ENCODE data around the gene FGF6.
"Not testable (repeated sequence)": the region's sequence is repeated elsewhere in the genome, so short reads cannot be mapped to it uniquely, and the experiment has no call there.

The FGF6 gene

DNA sequence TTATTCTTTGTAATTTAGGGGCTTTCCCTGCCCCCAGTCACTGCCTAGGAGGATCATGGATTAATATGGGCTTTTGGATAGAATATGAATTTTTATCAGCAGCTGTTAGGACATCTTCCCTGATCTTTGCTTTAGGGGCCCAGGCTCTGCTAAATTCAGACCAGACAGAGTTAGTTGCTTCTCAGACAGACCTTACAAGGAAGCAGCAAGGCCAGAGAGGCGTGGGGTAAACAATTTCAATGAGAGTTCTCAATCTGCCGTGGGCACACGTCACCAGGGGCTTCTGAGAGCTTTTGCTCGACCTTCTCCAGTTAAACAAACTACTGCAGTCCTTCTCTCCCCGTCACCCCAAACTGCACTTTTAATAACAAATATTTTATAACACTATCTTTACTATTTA is 27.7 kb downstream of the FGF6 start:
- no peak for DNase-seq (ENCODE audit: low spot score)
- in situ Hi-C loops (cut with MboI; ENCODE audit: low pct_unique_long_range_greater_than_20kb, low sequenced_read_pairs, unreplicated experiment), result loop anchor here (10.0 kb wide), 1 partner anchor 107 kb away; no protein-coding TSS in a partner anchor
- TF ChIP-seq, protein P1, sequence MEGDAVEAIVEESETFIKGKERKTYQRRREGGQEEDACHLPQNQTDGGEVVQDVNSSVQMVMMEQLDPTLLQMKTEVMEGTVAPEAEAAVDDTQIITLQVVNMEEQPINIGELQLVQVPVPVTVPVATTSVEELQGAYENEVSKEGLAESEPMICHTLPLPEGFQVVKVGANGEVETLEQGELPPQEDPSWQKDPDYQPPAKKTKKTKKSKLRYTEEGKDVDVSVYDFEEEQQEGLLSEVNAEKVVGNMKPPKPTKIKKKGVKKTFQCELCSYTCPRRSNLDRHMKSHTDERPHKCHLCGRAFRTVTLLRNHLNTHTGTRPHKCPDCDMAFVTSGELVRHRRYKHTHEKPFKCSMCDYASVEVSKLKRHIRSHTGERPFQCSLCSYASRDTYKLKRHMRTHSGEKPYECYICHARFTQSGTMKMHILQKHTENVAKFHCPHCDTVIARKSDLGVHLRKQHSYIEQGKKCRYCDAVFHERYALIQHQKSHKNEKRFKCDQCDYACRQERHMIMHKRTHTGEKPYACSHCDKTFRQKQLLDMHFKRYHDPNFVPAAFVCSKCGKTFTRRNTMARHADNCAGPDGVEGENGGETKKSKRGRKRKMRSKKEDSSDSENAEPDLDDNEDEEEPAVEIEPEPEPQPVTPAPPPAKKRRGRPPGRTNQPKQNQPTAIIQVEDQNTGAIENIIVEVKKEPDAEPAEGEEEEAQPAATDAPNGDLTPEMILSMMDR (IDR thresholded peaks at IDR 0.05; ENCODE audit: extremely low read depth, insufficient read depth, missing control alignments), result no peak

DNA sequence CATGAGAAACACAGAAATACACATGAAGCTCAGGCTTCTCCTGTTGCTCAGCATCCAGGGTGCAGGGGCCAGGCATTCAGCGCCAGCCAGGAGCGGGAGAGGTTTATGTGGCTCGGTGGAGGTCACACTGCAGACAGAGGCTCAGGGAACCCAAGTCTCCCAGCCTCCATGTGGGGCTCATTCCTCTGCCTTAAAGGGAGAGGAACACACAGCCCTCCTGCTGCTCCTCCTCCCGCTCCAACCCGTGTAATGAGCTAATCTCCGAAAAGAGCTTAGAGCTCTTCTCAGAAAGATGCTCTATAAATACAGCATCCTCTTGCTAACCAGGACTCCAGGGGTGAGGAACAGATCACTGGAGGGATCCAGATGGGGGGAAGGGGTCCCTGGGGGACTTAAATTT is 28.2 kb downstream of the FGF6 start:
- no peak for DNase-seq (ENCODE audit: low spot score)
- TF ChIP-seq, protein P1 (IDR thresholded peaks at IDR 0.05; ENCODE audit: extremely low read depth, insufficient read depth, missing control alignments), result no peak
- in situ Hi-C loops (cut with MboI; ENCODE audit: low pct_unique_long_range_greater_than_20kb, low sequenced_read_pairs, unreplicated experiment), result loop anchor here (10.0 kb wide), 1 partner anchor 107 kb away; no protein-coding TSS in a partner anchor

DNA sequence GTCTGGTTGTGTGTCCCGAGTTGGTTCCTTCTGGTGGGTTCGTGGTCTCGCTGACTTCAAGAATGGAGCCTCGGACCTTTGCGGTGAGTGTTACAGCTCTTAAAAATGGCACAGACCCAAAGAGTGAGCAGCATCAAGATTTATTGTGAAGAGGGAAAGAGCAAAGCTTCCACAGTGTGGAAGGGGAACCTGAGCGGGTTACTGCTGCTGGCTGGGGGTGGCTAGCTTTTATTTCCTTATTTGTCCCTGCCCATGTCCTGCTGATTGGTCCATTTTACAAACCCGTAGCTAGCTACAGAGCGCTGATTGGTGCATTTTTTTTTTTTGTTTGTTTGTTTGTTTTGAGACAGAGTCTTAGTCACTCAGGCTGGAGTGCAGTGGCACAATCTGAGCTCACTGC is 29.3 kb downstream of the FGF6 start:
- TF ChIP-seq, protein P1 (IDR thresholded peaks at IDR 0.05; ENCODE audit: extremely low read depth, insufficient read depth, missing control alignments), result no peak
- in situ Hi-C loops (cut with MboI; ENCODE audit: low pct_unique_long_range_greater_than_20kb, low sequenced_read_pairs, unreplicated experiment), result loop anchor here (10.0 kb wide), 1 partner anchor 109 kb away; no protein-coding TSS in a partner anchor
- no peak for DNase-seq (ENCODE audit: low spot score)

DNA sequence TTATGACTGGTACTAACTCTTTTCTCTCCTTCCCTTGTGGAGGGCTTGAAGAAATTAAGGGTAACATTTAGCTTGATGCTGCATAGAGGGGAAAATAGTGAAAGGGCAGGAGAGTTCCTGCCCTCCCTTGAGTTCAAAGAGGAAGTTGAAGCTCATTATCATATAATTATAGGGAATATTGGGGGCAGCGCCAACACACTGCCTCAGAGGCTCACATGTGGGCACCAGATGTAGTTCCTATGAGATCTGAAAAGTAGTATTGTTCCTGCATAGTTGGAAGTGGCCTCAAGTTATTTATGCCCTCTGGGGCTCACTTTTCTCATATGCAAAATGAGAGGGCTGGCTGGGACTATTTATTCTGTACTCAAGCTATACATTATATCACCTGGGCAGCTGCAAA is 33.1 kb downstream of the FGF6 start:
- DNase-seq (ENCODE audit: low spot score), result no peak
- in situ Hi-C loops (cut with MboI; ENCODE audit: low pct_unique_long_range_greater_than_20kb, low sequenced_read_pairs, unreplicated experiment), result loop anchor here (10.0 kb wide), 1 partner anchor 112 kb away; no protein-coding TSS in a partner anchor
- TF ChIP-seq, protein P1 (IDR thresholded peaks at IDR 0.05; ENCODE audit: extremely low read depth, insufficient read depth, missing control alignments), result no peak

DNA sequence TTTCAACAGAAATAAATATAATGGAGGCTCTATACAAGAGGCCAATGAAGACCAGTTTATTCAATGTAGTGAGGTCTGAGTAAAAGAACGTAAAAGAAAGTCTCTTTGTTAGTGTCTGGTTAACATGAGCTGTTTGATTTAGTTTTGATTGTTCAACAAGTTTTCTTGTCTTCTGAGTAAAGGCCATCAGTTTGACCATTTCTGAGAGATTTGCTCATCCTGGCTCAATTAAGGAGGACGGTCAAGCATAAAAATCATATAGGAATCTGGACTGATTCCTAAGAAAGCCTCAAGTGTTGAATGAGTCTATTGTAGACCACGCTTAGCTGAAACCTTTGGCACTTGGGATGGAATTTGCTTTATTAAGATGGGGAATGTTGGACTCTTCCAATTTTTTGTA is 33.6 kb downstream of the FGF6 start:
- DNase-seq (ENCODE audit: low spot score), result no peak
- in situ Hi-C loops (cut with MboI; ENCODE audit: low pct_unique_long_range_greater_than_20kb, low sequenced_read_pairs, unreplicated experiment), result loop anchor here (10.0 kb wide), 1 partner anchor 113 kb away; no protein-coding TSS in a partner anchor
- TF ChIP-seq, protein P1 (IDR thresholded peaks at IDR 0.05; ENCODE audit: extremely low read depth, insufficient read depth, missing control alignments), result no peak

DNA sequence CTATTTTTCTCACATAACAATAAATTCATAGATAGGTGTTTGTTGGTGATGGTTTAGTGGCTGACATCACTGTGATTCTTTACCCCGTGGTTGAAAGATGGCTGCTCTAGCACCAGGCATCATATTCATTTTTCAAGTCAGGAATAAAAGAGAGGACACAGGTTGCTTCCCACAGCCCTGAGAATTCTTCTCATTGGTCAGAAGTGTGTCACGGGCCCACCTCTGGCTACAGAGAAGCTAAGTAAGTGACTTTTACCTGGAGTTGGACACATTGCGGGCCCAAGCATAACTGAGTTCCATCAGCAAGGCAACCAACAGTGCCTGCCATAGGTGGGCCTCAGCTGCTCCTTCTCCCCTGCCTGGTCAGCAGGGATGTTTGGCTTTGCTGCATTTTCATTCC is 38.5 kb downstream of the FGF6 start:
- TF ChIP-seq, protein P1 (IDR thresholded peaks at IDR 0.05; ENCODE audit: extremely low read depth, insufficient read depth, missing control alignments), result no peak
- in situ Hi-C loops (cut with MboI; ENCODE audit: low pct_unique_long_range_greater_than_20kb, low sequenced_read_pairs, unreplicated experiment), result no loop called here
- DNase-seq (ENCODE audit: low spot score), result no peak

DNA sequence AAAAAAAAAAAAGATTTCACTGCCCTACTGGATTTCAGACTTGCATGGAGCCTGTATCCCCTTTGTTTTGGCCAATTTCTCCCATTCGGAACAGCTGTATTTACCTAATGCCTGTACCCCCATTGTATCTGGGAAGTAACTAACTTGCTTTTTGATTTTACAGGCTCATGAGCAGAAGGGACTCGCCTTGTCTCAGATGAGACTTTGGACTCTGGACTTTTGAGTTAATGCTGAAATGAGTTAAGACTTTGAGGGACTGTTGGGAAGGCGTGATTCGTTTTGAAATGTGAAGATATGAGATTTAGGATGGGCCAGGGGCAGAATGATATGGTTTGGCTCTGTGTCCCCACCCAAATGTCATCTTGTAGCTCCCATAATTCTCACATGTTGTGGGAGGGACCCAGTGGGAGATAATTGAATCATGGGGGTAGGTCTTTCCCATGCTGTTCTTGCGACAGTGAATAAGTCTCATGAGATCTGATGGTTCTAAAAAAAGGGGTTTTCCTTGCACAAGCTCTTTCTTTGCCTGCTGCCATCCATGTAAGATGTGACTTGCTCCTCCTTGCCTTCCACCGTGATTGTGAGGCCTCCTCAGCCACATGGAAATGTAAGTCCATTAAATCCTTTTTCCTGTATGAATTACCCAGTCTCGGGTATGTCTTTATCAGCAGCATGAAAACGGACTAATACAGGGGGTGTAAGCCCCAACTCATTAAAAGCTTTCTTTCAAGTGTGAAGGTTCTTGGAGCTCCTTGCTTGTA is 40.6 kb downstream of the FGF6 start:
- in situ Hi-C loops (cut with MboI; ENCODE audit: low pct_unique_long_range_greater_than_20kb, low sequenced_read_pairs, unreplicated experiment); DNase-seq (ENCODE audit: low spot score): not testable (repeated sequence)
